Non-pigmented ciliary epithelial cell (primary cell): ENCODE measurements around the gene RWDD4.

Source experiments
- DNase-seq: peaks from one replicate; pipeline ENCODE4 v3.0.0-alpha.2; 2010; ENCODE audit warnings: low read depth

The RWDD4 gene

DNA sequence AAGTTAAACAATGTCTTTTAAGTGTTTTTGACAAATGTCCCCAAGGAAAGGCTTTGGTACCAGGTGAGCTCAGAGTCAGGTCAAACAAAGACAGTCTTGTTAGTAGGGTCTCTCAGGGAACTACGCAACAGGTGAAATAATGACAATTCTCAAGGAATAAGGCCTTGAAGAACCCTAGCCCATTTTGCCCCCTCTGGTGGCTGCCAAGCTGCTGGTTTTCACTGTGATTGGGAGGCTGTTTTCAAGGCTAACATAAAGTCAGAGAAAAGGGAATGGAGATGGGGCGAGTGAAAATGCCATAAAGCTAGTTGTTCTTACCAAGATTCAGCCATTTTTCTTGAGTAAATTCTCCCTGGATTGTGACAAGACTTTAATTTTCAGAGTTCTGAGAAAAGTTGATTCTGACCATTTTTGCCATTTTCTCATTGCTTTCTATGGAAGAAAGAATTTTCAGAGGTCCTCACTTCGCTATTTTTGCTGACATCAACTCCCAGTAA is 58.7 kb downstream of the RWDD4 start:
- no peak for DNase-seq

DNA sequence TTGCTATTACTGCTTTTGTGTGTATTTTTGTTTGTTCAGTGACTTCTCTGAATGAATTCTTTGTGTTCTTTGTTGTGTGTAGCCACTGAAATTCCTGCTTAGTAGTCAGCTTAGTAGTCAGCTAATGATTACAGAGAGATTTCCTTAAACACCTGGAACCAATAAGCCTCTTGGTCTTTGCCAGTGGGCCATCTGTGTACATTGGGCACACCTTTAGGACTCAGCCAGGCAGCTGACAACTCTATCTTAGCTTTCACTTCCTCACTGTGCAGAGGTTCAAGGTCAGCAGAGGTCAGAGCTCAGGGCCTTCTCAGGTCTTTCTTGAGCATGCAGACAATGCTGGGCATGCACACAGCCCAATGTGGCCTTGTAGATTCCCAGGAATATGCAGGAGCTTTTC is 59.3 kb downstream of the RWDD4 start:
- DNase-seq, result no peak

DNA sequence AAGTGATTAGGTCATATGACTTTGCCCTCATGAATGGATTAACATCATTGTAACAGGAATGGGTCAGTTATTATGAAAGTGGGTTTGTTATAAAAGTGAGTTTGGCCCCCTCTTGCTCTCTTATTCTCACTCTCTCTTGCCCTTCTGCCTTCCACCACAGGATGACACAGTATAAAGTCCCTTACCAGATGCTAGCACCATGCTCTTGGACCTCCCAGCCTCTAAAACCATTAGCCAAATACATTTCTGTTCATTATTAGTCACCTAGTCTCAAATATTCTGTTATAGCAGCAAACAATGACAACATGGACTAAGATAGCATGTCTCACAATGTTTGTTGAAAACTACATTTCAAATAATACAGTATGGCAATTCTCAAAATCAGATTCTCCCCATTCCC is 59.7 kb downstream of the RWDD4 start:
- no peak for DNase-seq

DNA sequence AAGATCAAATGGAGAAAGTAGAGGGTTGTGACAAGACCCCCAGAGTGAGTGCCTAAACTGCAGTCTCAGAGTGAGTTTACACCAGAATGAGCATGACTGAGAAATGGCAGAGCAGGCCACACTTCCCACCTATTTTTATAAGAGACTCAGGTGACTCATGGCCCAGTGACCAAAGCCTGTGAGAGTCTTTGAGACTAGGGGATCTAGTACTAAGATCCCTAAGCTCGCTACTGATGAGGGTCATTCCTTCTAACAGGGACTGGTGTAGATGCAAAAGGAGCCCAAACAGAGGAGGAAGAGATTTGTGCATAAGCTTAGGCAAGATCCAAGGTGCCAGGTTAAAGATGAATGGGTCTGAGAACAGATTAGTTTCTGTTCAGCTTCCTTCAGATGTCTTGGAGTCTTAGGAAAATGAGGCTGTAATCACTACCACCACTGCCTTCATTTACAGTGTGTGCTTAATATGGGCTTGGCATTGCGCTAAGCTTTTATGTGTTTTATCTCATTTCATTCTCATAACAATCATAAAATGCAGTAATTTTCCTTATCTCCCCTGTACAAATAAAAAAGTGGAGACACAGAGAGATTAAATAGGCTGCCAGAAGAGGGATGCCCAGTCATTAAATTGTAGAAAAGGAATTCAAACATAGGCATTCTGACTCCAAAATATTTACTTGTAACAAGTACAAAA is 62.8 kb downstream of the RWDD4 start:
- no peak for DNase-seq

DNA sequence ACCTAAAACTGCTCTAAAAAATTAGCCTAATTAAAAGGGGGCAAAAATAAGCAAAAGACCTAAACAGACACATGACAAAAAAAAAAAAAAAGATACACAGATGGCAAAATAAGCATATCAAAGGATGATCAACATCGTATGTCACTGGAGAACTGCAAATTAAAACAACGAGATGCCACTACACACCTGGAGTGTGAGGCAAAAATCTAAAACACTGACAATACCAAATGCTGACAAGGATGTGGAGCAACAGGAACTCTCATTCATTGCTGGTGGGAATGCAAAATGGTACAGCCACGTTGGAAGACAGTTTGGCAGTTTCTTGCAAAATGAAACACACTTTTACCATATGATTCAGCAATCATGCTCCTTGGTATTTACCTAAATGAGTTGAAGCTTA is 64.2 kb downstream of the RWDD4 start:
- no peak for DNase-seq

DNA sequence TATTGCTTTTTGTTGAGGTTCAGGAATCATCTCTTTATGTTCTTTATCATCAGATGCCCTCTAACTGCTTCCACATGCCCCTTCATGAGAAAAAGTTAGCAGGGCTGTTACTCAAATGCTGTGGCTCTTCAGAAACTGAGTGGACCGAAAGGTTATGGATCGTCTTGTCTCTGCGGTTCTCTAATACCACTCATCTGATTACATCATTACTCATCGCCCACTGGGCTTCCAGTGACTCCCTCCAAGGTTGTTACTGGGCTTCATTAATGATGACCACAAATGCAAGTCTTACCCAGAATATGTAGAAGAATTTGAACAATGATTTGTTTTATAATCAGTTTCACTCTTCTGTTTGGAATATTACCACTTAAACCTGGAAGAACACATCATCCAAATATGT is 67.7 kb downstream of the RWDD4 start:
- no peak for DNase-seq
